Measurements from ENCODE around the gene ABCA13. TPM values are rescaled to one million over a fixed set of nuclear protein-coding genes. Genes with fewer than 3 reads are reported as not detected.

ABCA13 gene
- total RNA-seq, 4 donors from 2014 or later, result under 0.01 to 0.96 (median 0.35) TPM

DNA sequence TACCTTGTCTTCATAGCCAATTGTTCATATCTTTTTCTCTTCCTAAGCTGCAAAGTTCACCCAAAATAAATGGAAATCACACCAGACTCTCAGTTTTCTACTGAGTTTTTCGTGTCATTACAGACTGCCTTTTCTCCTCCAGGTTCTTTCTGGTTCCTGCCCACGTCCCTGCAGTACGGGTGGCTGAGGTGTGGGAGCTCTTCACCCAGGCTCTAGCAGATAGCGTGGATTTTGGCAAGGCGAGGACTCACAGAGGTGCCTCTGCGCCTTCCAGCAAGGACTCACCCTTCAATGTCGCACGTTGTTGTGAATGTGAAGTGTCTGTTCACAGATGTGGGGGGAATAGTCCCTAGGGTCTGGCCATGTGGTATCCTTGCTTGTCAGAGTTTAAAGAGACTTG lies 71.6 kb downstream of the ABCA13 start:
- no peaks in the 10 kb centered on the region for H3K9me3 ChIP-seq
- in situ Hi-C loops (cut with MboI; ENCODE audit: low pct_ligation_motif_present in 1 of 4, low pct_unique_long_range_greater_than_20kb in 1 of 4, low sequenced_read_pairs in 3 of 4) (no loop called here), intact Hi-C loops (cut with DNase I; ENCODE audit: low total_unique reads) (no loop called here)
- H3K27me3 ChIP-seq, result no peaks in the 10 kb centered on the region
- 71 to 79% methylated on average over 2 to 8 of the region's 8 CpGs for WGBS, 2 donors (ENCODE audit: low coverage in 1 of 2)
- TF ChIP-seq POLR2A (IDR thresholded peaks at IDR 0.05) (no peak), EP300 (IDR thresholded peaks at IDR 0.05; ENCODE audit: low read depth) (no peak), POLR2AphosphoS5 (IDR thresholded peaks at IDR 0.05) (no peak), CTCF (IDR thresholded peaks at IDR 0.05) (no peak)
- no peak overlapping the region for H3K4me3 ChIP-seq
- H3K4me1 ChIP-seq, result no peaks in the 10 kb centered on the region
- no peak for DNase-seq
- no peaks in the 10 kb centered on the region for H3K36me3 ChIP-seq
- H3K27ac ChIP-seq, result no peak overlapping the region

DNA sequence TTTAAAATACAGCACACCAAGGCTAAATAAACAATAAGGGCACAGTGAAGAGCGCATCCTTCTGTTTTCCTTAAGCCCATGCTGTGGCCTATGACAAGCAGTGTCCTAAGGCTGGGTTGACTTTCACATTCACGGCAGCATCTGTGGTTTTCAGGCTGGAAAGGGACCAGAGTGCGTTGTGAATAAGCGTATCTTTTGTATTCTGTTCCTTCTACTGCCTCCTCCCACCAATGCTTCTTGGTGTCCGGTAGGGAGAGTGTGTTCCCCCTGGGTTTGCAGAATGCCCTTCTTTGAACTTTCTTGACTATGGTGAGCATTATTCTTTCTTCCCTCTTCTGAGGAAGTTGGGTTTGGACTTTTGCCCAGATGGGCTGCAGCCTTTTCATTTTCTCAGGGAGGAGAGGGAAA lies 73.6 kb downstream of the ABCA13 start:
- Histone ChIP-seq H3K27me3 (no peaks in the 10 kb centered on the region), H3K27ac (no peak overlapping the region), H3K36me3 (no peaks in the 10 kb centered on the region), H3K9me3 (no peaks in the 10 kb centered on the region), H3K4me3 (no peak overlapping the region), H3K4me1 (no peaks in the 10 kb centered on the region)
- in situ Hi-C loops (cut with MboI; ENCODE audit: low pct_ligation_motif_present in 1 of 4, low pct_unique_long_range_greater_than_20kb in 1 of 4, low sequenced_read_pairs in 3 of 4) (no loop called here), intact Hi-C loops (cut with DNase I; ENCODE audit: low total_unique reads) (no loop called here)
- TF ChIP-seq EP300 (IDR thresholded peaks at IDR 0.05; ENCODE audit: low read depth), result no peak
- no peak for TF ChIP-seq CTCF (IDR thresholded peaks at IDR 0.05)
- TF ChIP-seq POLR2A (IDR thresholded peaks at IDR 0.05), result no peak
- TF ChIP-seq POLR2AphosphoS5 (IDR thresholded peaks at IDR 0.05), result no peak
- WGBS, 2 donors (ENCODE audit: low coverage in 1 of 2), result 46 to 74% methylated on average over 5 of the region's 5 CpGs
- no peak for DNase-seq

DNA sequence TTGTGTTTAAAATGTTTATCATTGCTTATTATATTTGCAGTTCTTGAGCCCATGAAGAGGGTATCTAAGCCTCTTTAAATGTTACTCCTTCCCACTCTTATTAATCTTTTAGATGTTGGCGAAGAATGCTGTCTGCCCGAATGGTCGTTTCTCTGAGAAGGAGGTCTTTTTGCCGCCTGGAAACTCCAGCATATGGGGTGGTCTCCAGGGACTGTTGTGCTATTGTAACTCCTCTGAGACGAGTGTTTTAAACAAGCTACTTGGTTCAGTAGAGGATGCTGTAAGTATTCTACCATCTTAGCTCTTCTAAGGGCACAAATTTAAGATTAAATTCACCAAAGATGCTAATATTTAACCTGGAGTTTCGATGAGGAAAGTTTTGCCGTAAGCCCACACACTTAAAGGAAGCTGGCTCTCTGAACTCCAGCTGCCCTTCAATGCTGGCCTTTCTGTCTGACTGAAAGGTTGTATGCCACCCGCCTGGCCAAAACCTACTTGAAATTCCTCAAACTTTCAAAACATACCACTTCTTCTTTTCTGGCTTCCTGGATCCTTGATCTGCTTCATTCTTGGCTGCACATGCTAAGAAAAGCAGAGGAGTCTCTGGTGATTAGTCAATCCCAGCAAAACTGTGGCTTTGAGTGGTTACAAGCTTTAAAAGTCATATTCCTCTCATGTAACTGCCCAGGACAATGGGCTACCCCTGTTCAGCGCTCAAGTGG lies 74.7 kb downstream of the ABCA13 start:
- no peaks in the 10 kb centered on the region for H3K36me3 ChIP-seq
- in situ Hi-C loops (cut with MboI; ENCODE audit: low pct_ligation_motif_present in 1 of 4, low pct_unique_long_range_greater_than_20kb in 1 of 4, low sequenced_read_pairs in 3 of 4), result no loop called here
- DNase-seq, result no peak
- TF ChIP-seq CTCF (IDR thresholded peaks at IDR 0.05) (no peak), EP300 (IDR thresholded peaks at IDR 0.05; ENCODE audit: low read depth) (no peak), POLR2A (IDR thresholded peaks at IDR 0.05) (no peak), POLR2AphosphoS5 (IDR thresholded peaks at IDR 0.05) (no peak)
- no peaks in the 10 kb centered on the region for H3K9me3 ChIP-seq
- no peaks in the 10 kb centered on the region for H3K27me3 ChIP-seq
- H3K4me3 ChIP-seq, result no peak overlapping the region
- H3K27ac ChIP-seq, result no peak overlapping the region
- intact Hi-C loops (cut with DNase I; ENCODE audit: low total_unique reads), result no loop called here
- 73 to 76% methylated on average over 4 to 9 of the region's 9 CpGs for WGBS, 2 donors (ENCODE audit: low coverage in 1 of 2)
- no peaks in the 10 kb centered on the region for H3K4me1 ChIP-seq

DNA sequence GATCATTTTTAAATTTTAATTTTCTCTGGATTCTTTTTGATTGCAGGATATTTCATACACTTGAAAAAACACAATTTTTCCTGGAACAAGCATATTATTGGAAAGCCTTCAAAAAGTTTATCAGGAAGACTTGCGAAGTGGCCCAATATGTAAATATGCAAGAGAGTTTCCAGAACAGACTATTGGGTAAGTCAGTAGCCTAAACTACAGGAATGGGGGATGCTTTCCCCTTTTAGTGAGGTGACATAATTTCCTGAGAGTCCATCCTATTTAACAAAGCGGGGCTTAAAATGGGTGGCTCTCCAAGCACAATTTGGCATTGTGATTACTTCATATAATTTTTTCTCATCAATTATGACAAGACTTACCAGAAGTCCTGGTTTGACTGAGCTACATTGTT lies 77.9 kb downstream of the ABCA13 start:
- no peaks in the 10 kb centered on the region for H3K9me3 ChIP-seq
- H3K27ac ChIP-seq, result no peak overlapping the region
- in situ Hi-C loops (cut with MboI; ENCODE audit: low pct_ligation_motif_present in 1 of 4, low pct_unique_long_range_greater_than_20kb in 1 of 4, low sequenced_read_pairs in 3 of 4) (no loop called here), intact Hi-C loops (cut with DNase I; ENCODE audit: low total_unique reads) (no loop called here)
- DNase-seq, result no peak
- no peaks in the 10 kb centered on the region for H3K36me3 ChIP-seq
- TF ChIP-seq CTCF (IDR thresholded peaks at IDR 0.05), result no peak
- TF ChIP-seq POLR2A (IDR thresholded peaks at IDR 0.05), result no peak
- TF ChIP-seq EP300 (IDR thresholded peaks at IDR 0.05; ENCODE audit: low read depth), result no peak
- 82 to 96% methylated on average over 2 of the region's 2 CpGs for WGBS, 2 donors (ENCODE audit: low coverage in 1 of 2)
- no peaks in the 10 kb centered on the region for H3K4me1 ChIP-seq
- H3K27me3 ChIP-seq, result no peaks in the 10 kb centered on the region
- H3K4me3 ChIP-seq, result no peak overlapping the region
